Measurements from ENCODE around the gene SPNS2. TPM values are rescaled to one million over a fixed set of nuclear protein-coding genes. Genes with fewer than 3 reads are reported as not detected.

SPNS2 gene
- total RNA-seq, 5 donors from 2014 or later (not counting 1 experiment from before 2014, with no cell fraction given): 0.30 to 0.75 (median 0.53) TPM

DNA sequence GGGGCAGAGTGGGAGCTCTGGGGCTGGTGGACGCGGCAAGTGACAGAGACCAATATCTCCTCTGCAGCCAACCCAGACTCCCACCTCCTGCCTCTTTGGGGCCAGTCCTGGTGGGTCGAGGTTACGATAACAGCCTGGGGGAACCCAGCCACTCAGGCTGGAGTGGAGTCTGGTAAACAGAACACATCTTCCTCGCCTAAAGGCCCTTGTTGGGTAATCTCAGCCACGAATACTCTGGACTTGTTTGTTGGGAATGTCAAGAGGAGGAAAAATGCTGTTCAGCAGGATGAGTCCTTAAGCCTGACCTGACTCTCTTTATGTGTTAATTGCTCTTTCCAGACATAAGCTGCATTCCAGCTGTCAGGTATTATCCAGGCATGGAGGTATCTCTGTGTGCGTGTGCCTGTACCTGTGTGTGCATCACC is 8.0 kb upstream of the SPNS2 start:
- Mint-ChIP-seq H3K4me3 (no peak overlapping the region), H3K9me3 (no peaks in the 10 kb centered on the region), H3K36me3 (no peaks in the 10 kb centered on the region), H3K4me1 (peaks cover 21 to 35% (median 28%) of the 10 kb centered on the region in 3 donors), H3K27me3 (no peaks in the 10 kb centered on the region), H3K27ac (no peak overlapping the region)
- WGBS (ENCODE audit: insufficient coverage): 93% methylated on average over 3 of the region's 7 CpGs
- Histone ChIP-seq H3K9me3 (no peaks in the 10 kb centered on the region), H3K27ac (ENCODE audit: low read length) (no peak overlapping the region), H3K4me1 (ENCODE audit: control insufficient read depth in 1 of 2, extremely low read depth in 1 of 2, insufficient read depth in 2 of 2, low read length in 2 of 2) (peaks cover 0 to 17% of the 10 kb centered on the region in 2 experiments), H3K27me3 (replicated peaks in 1 of 2; ENCODE audit: control insufficient read depth in 2 of 2, extremely low read depth in 1 of 2, insufficient read depth in 2 of 2, low read length in 1 of 2) (peaks cover 0 to 4% of the 10 kb centered on the region in 2 experiments), H3K36me3 (ENCODE audit: control insufficient read depth in 2 of 2, extremely low read depth in 1 of 2, insufficient read depth in 1 of 2, low read length in 1 of 2) (no peaks in the 10 kb centered on the region), H3K4me3 (ENCODE audit: control insufficient read depth in 1 of 2, extremely low read depth in 1 of 2, low read length in 1 of 2) (no peak overlapping the region)
- ChIA-PET POLR2A (no interaction called here), CTCF (interaction anchor here in 1 of 2 donors (0.6 kb wide), 1 partner anchor 16 kb away, joined by 3 read pairs; no protein-coding TSS in a partner anchor)
- ATAC-seq (replicated peaks in 1 of 4): no peak
- no peak for DNase-seq

DNA sequence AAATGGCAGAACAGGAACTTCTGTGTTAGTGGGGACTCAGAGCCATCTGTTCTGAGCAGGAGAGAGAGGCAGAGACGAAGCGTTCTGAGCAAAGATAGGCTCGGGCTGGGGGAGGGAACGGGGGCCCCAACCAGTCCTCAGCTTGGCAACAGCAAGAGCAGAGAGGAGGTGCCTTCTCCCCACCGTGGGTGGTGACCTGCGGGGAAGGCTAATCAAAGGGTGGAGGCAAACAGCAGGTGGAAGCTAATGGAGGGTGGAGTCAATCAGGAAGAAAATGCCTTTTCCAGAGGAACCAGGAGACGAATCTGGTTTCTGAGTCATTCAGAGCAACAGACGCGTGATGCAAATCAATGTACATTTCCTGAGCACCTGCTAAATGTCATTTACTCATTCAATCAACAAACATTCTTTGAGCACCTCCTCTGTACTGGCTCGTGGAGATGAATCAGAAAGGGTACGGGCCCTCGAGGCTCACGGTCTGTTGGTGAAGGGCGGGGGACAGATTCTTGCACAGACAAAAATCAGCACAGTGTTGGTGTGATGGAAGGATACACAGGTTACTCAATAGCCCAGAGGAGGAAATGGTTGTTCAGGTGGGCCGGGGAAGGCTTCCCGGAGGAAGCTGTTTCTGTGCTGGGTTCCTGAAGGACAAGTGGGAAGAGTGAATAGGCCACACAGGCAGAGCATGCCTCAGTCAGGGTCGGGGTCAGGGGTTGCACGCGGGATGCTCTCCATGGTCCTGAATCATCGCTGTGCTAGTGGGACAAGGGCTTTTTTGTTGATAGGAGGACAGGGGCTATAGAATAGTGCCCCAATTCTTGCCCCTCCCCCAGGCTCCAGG is 5.7 kb upstream of the SPNS2 start:
- H3K27me3 ChIP-seq (replicated peaks in 1 of 2; ENCODE audit: control insufficient read depth in 2 of 2, extremely low read depth in 1 of 2, insufficient read depth in 2 of 2, low read length in 1 of 2): peaks cover 0 to 3% of the 10 kb centered on the region in 2 experiments
- H3K9me3 ChIP-seq: no peaks in the 10 kb centered on the region
- H3K36me3 ChIP-seq (ENCODE audit: control insufficient read depth in 2 of 2, extremely low read depth in 1 of 2, insufficient read depth in 1 of 2, low read length in 1 of 2): no peaks in the 10 kb centered on the region
- DNase-seq: peak in 13 of 35 experiments; percentile 15 to 49 (median 25)
- H3K4me1 ChIP-seq (ENCODE audit: control insufficient read depth in 1 of 2, extremely low read depth in 1 of 2, insufficient read depth in 2 of 2, low read length in 2 of 2): peaks cover 0 to 2% of the 10 kb centered on the region in 2 experiments
- no peak overlapping the region for H3K4me3 ChIP-seq (ENCODE audit: control insufficient read depth in 1 of 2, extremely low read depth in 1 of 2, low read length in 1 of 2)
- no peaks in the 10 kb centered on the region for H3K36me3 Mint-ChIP-seq
- ChIA-PET POLR2A (interaction anchor here in 1 of 2 donors (0.6 kb wide), 1 partner anchor 71 kb away, joined by 6 read pairs; no protein-coding TSS in a partner anchor), CTCF (no interaction called here)
- no peak overlapping the region for H3K27ac ChIP-seq (ENCODE audit: low read length)
- no peaks in the 10 kb centered on the region for H3K27me3 Mint-ChIP-seq
- H3K9me3 Mint-ChIP-seq: no peaks in the 10 kb centered on the region
- no peak overlapping the region for H3K4me3 Mint-ChIP-seq
- 58% methylated on average over 10 of the region's 20 CpGs for WGBS (ENCODE audit: insufficient coverage)
- H3K4me1 Mint-ChIP-seq: peaks cover 6 to 16% (median 12%) of the 10 kb centered on the region in 3 donors
- H3K27ac Mint-ChIP-seq: no peak overlapping the region
- ATAC-seq (replicated peaks in 1 of 4): no peak

DNA sequence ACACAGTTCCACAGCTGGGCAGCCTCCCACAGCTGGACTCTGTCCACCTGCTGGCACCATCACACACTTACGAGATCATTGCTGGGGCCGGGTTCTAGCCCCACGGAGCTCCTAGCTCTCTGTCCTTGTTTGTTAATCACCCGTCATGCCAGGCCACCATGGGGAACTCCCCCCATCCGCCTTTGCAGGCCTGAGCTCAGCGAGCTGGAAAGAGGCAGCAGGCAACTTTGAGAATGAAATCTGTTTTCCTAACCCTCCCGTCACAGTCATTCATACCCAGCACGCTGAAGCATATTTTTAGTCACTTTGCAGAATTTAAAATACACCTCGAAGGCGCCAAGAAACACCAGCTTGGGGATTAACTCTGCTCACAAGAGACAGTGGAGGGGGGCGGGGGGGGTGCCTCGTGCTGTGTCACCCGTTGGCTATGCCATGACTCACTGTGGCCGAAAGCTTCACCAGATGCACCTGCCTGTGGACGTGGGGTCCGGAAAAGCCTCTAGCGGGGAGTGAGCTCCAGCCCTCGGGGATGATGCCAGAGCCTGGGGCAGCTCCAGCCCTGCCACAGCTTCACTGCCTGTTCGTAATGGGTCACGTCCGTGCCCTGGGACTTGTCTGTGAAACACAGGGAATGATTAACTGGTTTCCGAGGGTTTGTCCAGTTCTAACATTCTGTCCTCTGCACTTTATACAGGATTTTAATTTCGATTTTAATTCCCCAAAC is 1.4 kb upstream of the SPNS2 start:
- no peak overlapping the region for H3K4me3 ChIP-seq (ENCODE audit: control insufficient read depth in 1 of 2, extremely low read depth in 1 of 2, low read length in 1 of 2)
- H3K36me3 ChIP-seq (ENCODE audit: control insufficient read depth in 2 of 2, extremely low read depth in 1 of 2, insufficient read depth in 1 of 2, low read length in 1 of 2): no peaks in the 10 kb centered on the region
- Mint-ChIP-seq H3K36me3 (no peaks in the 10 kb centered on the region), H3K27ac (no peak overlapping the region), H3K27me3 (peaks cover 9 to 22% of the 10 kb centered on the region in 2 donors), H3K4me1 (peaks cover 21 to 34% (median 25%) of the 10 kb centered on the region in 3 donors), H3K4me3 (peak overlapping the region; percentile 4 to 41 (median 37)), H3K9me3 (no peaks in the 10 kb centered on the region)
- CTCF ChIA-PET: no interaction called here
- 79% methylated on average over 19 of the region's 23 CpGs for WGBS (ENCODE audit: insufficient coverage)
- POLR2A ChIA-PET: no interaction called here
- H3K27me3 ChIP-seq (replicated peaks in 1 of 2; ENCODE audit: control insufficient read depth in 2 of 2, extremely low read depth in 1 of 2, insufficient read depth in 2 of 2, low read length in 1 of 2): peaks cover 0 to 34% of the 10 kb centered on the region in 2 experiments
- H3K4me1 ChIP-seq (ENCODE audit: control insufficient read depth in 1 of 2, extremely low read depth in 1 of 2, insufficient read depth in 2 of 2, low read length in 2 of 2): peaks cover 2 to 34% of the 10 kb centered on the region in 2 experiments
- ATAC-seq (replicated peaks in 1 of 4): no peak
- no peak overlapping the region for H3K27ac ChIP-seq (ENCODE audit: low read length)
- H3K9me3 ChIP-seq: no peaks in the 10 kb centered on the region
- no peak for DNase-seq

DNA sequence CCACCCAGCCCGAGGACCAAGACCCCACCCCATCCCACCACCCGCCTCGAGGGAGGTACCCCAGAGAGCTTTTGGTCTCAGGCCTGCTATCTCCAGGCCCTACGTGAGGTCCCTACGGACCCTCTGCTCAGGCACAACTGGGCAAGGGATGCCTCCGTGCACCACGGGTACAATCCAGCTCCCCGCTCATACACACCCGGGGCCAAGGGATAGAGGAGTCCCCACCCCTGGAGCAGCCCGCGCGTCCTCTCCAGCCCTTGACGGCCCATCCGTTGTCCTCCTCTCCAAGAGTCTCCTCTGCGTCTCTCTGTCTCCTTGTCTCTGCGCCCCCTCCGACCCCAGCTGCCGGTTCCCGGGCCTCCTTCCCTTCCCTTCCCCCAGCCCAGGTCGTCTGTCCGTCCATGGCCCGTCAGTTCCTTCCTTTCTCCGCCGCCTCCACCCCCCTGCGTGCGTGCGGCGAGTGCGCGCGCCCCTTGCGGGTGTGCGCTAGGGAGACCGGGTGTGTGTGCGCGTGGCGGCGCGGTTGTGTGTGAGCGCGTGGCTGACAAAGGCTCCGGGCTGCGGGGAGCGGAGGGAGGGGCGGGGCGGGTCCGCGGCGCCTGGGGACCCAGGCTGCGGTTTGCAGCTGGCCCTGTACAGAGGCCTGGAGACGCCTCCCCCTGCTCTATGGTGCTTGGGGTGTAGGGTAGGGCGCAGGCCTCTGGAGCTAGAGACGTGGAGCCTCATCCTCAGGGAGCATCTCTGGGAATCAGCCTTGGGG is 930 bp downstream of the SPNS2 start:
- Mint-ChIP-seq H3K9me3 (no peaks in the 10 kb centered on the region), H3K36me3 (no peaks in the 10 kb centered on the region), H3K4me1 (peaks cover 24 to 34% (median 27%) of the 10 kb centered on the region in 3 donors), H3K27ac (no peak overlapping the region), H3K4me3 (peak overlapping the region; percentile 67 to 84 (median 78)), H3K27me3 (peaks cover 18 to 37% of the 10 kb centered on the region in 2 donors)
- Histone ChIP-seq H3K27me3 (replicated peaks in 1 of 2; ENCODE audit: control insufficient read depth in 2 of 2, extremely low read depth in 1 of 2, insufficient read depth in 2 of 2, low read length in 1 of 2) (peaks cover 0 to 58% of the 10 kb centered on the region in 2 experiments), H3K27ac (ENCODE audit: low read length) (no peak overlapping the region), H3K4me3 (ENCODE audit: control insufficient read depth in 1 of 2, extremely low read depth in 1 of 2, low read length in 1 of 2) (peak overlapping the region; percentile 41 to 65), H3K36me3 (ENCODE audit: control insufficient read depth in 2 of 2, extremely low read depth in 1 of 2, insufficient read depth in 1 of 2, low read length in 1 of 2) (no peaks in the 10 kb centered on the region), H3K4me1 (ENCODE audit: control insufficient read depth in 1 of 2, extremely low read depth in 1 of 2, insufficient read depth in 2 of 2, low read length in 2 of 2) (peaks cover 8 to 44% of the 10 kb centered on the region in 2 experiments), H3K9me3 (no peaks in the 10 kb centered on the region)
- ChIA-PET POLR2A (no interaction called here), CTCF (interaction anchor here in 1 of 2 donors (1.3 kb wide), 1 partner anchor 67 kb away, joined by 4 read pairs; no protein-coding TSS in a partner anchor)
- peak in 18 of 35 experiments; percentile 1 to 47 (median 18) for DNase-seq
- WGBS (ENCODE audit: insufficient coverage): 1% methylated on average over 37 of the region's 53 CpGs
- peak in 2 of 4 experiments; percentile 17 to 31 for ATAC-seq (replicated peaks in 1 of 4)

DNA sequence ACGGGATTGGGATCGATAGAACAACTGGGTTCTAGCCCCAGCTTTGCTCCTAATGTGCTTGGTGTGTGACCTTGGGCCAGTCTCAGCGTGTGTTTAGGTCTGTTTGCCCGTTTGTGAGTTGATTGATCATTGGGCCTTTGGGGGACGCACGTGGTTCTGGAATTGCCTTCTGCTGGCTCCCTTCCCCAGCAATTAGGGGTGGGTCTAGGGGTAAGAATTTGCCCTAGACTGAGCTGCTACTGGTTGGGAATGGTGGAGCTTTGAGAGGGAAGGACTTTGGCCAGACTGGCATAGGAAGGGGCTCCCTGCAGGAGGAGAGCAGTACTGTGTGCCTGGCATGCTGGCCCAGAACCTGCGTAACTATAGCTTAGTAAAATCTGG is 1.5 kb downstream of the SPNS2 start:
- ATAC-seq (replicated peaks in 1 of 4) (no peak), DNase-seq (no peak)
- Mint-ChIP-seq H3K4me3 (peak overlapping the region; percentile 67 to 84 (median 78)), H3K4me1 (peaks cover 29 to 38% (median 33%) of the 10 kb centered on the region in 3 donors), H3K9me3 (no peaks in the 10 kb centered on the region), H3K27ac (no peak overlapping the region), H3K27me3 (peaks cover 21 to 40% of the 10 kb centered on the region in 2 donors), H3K36me3 (no peaks in the 10 kb centered on the region)
- Histone ChIP-seq H3K4me3 (ENCODE audit: control insufficient read depth in 1 of 2, extremely low read depth in 1 of 2, low read length in 1 of 2) (peak overlapping the region; percentile 41 to 65), H3K4me1 (ENCODE audit: control insufficient read depth in 1 of 2, extremely low read depth in 1 of 2, insufficient read depth in 2 of 2, low read length in 2 of 2) (peaks cover 8 to 47% of the 10 kb centered on the region in 2 experiments), H3K27ac (ENCODE audit: low read length) (no peak overlapping the region), H3K27me3 (replicated peaks in 1 of 2; ENCODE audit: control insufficient read depth in 2 of 2, extremely low read depth in 1 of 2, insufficient read depth in 2 of 2, low read length in 1 of 2) (peaks cover 0 to 63% of the 10 kb centered on the region in 2 experiments), H3K9me3 (no peaks in the 10 kb centered on the region), H3K36me3 (ENCODE audit: control insufficient read depth in 2 of 2, extremely low read depth in 1 of 2, insufficient read depth in 1 of 2, low read length in 1 of 2) (no peaks in the 10 kb centered on the region)
- 18% methylated on average over 4 of the region's 7 CpGs for WGBS (ENCODE audit: insufficient coverage)
- ChIA-PET POLR2A (no interaction called here), CTCF (no interaction called here)
